Measurements from ENCODE around the gene GMDS. TPM values are rescaled to one million over a fixed set of nuclear protein-coding genes. Genes with fewer than 3 reads are reported as not detected.

The GMDS gene
- total and polyA plus RNA-seq, 2 of the 13 experiments (the other 11 are each of a cell fraction or from before 2014, with no cell fraction given) = 64.4 to 112 TPM

GRCh38 chr6:2240961-2241360, 4.4 kb downstream of the GMDS start (continued):
- TF ChIP-seq ZNF432 (CRISPR knock-in tag; IDR thresholded peaks at IDR 0.05; ENCODE audit: borderline replicate concordance) = no peak
- TF ChIP-seq ZNF383 (CRISPR knock-in tag; IDR thresholded peaks at IDR 0.05; ENCODE audit: borderline replicate concordance) = no peak
- no peak for TF ChIP-seq NRL (CRISPR knock-in tag; IDR thresholded peaks at IDR 0.05; ENCODE audit: borderline replicate concordance)
- no peak for TF ChIP-seq HOXA5 (CRISPR knock-in tag; IDR thresholded peaks at IDR 0.05)
- peak; percentile 47; the same call in 1 of the 2 replicates for TF ChIP-seq POGZ (CRISPR knock-in tag; IDR thresholded peaks at IDR 0.05)
- TF ChIP-seq MEIS1 (CRISPR knock-in tag; IDR thresholded peaks at IDR 0.05; ENCODE audit: borderline replicate concordance) = no peak
- TF ChIP-seq JDP2 (CRISPR knock-in tag; IDR thresholded peaks at IDR 0.05; ENCODE audit: borderline replicate concordance) = no peak
- 0 out of 2 replicates have a peak, but pooled peaks have one; percentile 24 for TF ChIP-seq ELF3 (CRISPR knock-in tag; IDR thresholded peaks at IDR 0.05)
- no peak for TF ChIP-seq ZNF430 (CRISPR knock-in tag; IDR thresholded peaks at IDR 0.05)
- TF ChIP-seq ZNF670 (CRISPR knock-in tag; IDR thresholded peaks at IDR 0.05; ENCODE audit: borderline replicate concordance) = no peak
- TF ChIP-seq DMTF1 (CRISPR knock-in tag; IDR thresholded peaks at IDR 0.05) = no peak
- no peak for TF ChIP-seq GABPA (IDR thresholded peaks at IDR 0.05; ENCODE audit: low read depth, low read length)
- TF ChIP-seq GABPA (CRISPR knock-in tag; IDR thresholded peaks at IDR 0.05; ENCODE audit: low read depth) = no peak
- TF ChIP-seq TSC22D2 (CRISPR knock-in tag; IDR thresholded peaks at IDR 0.05; ENCODE audit: borderline replicate concordance) = no peak
- no peak for TF ChIP-seq REXO4 (CRISPR knock-in tag; IDR thresholded peaks at IDR 0.05; ENCODE audit: borderline replicate concordance)
- TF ChIP-seq ZNF687 (CRISPR knock-in tag; IDR thresholded peaks at IDR 0.05) = peak; percentile 52
- no peak for TF ChIP-seq ZFYVE20 (CRISPR knock-in tag; IDR thresholded peaks at IDR 0.05; ENCODE audit: borderline replicate concordance, low read depth)
- no peak for TF ChIP-seq ZNF773 (CRISPR knock-in tag; IDR thresholded peaks at IDR 0.05; ENCODE audit: borderline replicate concordance)
- no peak for TF ChIP-seq ZNF335 (CRISPR knock-in tag; IDR thresholded peaks at IDR 0.05)
- no peak for TF ChIP-seq BORCS8-MEF2B (CRISPR knock-in tag; IDR thresholded peaks at IDR 0.05)
- peak; percentile 34; the same call in 1 of the 2 replicates for TF ChIP-seq RBFOX2 (IDR thresholded peaks at IDR 0.05; ENCODE audit: low read depth, low read length)
- TF ChIP-seq ZNF574 (CRISPR knock-in tag; IDR thresholded peaks at IDR 0.05) = no peak
